Measurements from ENCODE around the gene NCKAP5.

Gene NCKAP5

DNA sequence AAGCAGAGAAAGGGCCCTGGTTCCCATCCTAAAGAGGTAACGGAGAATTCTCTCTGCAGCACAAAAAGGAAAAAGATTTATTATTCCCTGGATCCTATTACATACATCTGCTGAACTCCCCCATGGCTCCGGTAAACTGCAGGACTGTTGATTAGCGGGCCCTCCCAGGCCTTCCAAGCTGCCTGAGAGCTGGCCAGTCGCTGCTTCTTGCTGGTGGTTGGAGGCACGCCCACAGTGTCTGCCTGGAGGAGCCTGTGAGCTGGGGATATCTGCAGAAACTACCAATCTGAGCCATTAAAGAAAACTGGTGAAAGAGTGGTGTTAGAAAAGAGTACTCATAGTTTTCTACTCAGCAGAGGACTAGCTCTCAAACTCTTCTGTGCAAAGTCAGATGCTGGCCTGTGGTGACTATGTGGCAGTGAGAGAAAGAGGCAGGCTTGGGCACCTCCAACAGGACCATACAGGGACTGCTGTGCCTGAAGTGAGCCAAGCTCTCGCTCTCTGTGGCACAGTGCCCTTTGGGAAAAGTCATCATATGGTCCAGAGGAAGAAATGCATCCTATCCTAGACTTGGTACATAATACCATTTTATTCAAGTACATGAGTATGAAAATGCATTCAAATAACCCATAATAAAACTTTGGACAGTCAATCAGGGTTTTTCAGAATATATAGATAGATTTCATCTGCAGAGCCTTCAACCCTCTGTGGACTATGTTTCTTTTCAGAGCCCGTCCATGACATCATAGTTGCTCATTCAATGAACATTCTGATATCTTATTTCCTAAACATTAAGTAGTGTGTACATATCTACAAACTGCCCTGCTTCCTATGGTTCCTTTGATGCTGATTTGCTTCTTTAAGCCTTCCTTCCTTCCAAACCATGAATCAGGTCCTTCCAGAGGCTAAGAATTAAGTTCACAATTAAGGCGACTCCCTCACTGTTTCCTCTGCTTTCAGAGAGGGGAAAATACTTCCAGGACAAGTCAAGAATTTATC is 656.2 kb downstream of the NCKAP5 start:
- in situ Hi-C loops (cut with MboI; ENCODE audit: low pct_unique_long_range_greater_than_20kb, low sequenced_read_pairs, unreplicated experiment), result no loop called here
- TF ChIP-seq, protein P1, sequence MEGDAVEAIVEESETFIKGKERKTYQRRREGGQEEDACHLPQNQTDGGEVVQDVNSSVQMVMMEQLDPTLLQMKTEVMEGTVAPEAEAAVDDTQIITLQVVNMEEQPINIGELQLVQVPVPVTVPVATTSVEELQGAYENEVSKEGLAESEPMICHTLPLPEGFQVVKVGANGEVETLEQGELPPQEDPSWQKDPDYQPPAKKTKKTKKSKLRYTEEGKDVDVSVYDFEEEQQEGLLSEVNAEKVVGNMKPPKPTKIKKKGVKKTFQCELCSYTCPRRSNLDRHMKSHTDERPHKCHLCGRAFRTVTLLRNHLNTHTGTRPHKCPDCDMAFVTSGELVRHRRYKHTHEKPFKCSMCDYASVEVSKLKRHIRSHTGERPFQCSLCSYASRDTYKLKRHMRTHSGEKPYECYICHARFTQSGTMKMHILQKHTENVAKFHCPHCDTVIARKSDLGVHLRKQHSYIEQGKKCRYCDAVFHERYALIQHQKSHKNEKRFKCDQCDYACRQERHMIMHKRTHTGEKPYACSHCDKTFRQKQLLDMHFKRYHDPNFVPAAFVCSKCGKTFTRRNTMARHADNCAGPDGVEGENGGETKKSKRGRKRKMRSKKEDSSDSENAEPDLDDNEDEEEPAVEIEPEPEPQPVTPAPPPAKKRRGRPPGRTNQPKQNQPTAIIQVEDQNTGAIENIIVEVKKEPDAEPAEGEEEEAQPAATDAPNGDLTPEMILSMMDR (IDR thresholded peaks at IDR 0.05; ENCODE audit: extremely low read depth, insufficient read depth, missing control alignments), result no peak
- no peak for DNase-seq (ENCODE audit: low spot score)

DNA sequence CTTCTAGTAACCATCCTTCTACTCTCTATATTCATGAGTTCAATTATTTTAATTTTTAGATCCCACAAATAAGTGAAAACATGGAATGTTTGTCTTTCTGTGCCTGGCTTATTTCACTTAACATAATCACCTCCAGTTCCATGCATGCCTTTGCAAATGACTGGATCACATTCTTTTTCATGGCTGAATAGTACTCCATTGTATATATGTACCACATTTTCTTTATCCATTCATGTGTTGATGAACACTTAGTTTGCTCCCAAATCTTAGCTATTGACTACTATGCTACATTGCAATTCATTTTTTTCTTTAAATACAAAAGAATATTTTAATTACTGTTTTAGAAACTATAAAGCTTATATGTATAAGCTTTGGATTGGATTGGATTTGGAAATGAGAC is 657.8 kb downstream of the NCKAP5 start:
- in situ Hi-C loops (cut with MboI; ENCODE audit: low pct_unique_long_range_greater_than_20kb, low sequenced_read_pairs, unreplicated experiment), result no loop called here
- no peak for DNase-seq (ENCODE audit: low spot score)
- TF ChIP-seq, protein P1 (IDR thresholded peaks at IDR 0.05; ENCODE audit: extremely low read depth, insufficient read depth, missing control alignments), result no peak

- TF ChIP-seq, protein P1 (IDR thresholded peaks at IDR 0.05; ENCODE audit: extremely low read depth, insufficient read depth, missing control alignments), result no peak
- DNase-seq (ENCODE audit: low spot score), result no peak
- in situ Hi-C loops (cut with MboI; ENCODE audit: low pct_unique_long_range_greater_than_20kb, low sequenced_read_pairs, unreplicated experiment), result no loop called here
These were observed 658.8 kb downstream of the NCKAP5 start for GRCh38 chr2:132909427-132909826.

DNA sequence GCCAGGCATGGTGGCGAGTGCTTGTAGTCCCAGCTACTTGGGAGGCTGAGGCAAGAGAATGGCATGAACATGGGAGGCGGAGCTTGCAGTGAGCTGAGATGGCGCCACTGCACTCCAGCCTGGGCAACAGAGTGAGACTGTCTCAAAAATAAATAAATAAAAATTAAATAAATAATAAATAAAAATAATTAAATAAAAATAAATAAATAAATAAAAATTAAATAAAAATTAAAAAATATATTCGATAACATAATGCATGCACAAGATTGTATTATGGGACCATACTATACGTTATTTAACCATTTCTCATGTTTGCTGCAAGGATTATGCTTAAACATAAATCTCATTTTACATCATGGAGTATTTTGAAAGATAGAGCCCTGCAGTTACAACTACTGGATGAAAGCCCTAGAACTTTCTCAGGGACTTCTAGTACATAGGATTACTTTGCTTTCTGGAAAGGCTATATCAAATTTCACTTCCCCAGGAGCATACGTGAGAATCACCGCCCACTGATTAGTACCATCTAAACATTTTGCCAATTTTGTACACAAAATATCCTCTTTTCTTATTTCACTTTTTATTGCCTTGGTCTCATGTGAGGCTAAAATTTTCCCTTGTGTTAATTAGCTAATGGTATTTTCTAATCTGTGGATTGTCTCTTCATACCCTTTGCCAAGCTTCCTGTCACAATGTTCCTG is 664.0 kb downstream of the NCKAP5 start:
- in situ Hi-C loops (cut with MboI; ENCODE audit: low pct_unique_long_range_greater_than_20kb, low sequenced_read_pairs, unreplicated experiment), result no loop called here
- no peak for DNase-seq (ENCODE audit: low spot score)
- TF ChIP-seq, protein P1 (IDR thresholded peaks at IDR 0.05; ENCODE audit: extremely low read depth, insufficient read depth, missing control alignments), result no peak

DNA sequence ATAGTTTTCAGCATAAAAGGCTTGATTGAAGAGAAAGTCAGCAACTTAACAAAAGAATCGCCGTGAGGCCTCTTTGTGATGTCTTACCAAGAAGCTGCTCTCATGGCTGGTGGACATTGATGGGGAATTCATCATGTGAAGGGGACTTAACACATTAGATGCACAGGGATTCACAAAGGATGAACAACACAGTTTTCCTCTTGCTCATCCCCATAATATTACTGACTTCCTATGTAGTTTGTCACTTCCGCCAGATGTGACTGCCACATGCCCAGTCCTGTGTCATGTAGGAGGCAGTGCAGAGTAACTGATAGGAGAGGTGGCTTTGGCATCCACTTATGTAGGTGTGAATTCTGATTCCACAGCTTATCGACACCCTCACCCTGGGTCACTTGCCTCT is 665.6 kb downstream of the NCKAP5 start:
- TF ChIP-seq, protein P1 (IDR thresholded peaks at IDR 0.05; ENCODE audit: extremely low read depth, insufficient read depth, missing control alignments), result no peak
- no peak for DNase-seq (ENCODE audit: low spot score)
- in situ Hi-C loops (cut with MboI; ENCODE audit: low pct_unique_long_range_greater_than_20kb, low sequenced_read_pairs, unreplicated experiment), result no loop called here

DNA sequence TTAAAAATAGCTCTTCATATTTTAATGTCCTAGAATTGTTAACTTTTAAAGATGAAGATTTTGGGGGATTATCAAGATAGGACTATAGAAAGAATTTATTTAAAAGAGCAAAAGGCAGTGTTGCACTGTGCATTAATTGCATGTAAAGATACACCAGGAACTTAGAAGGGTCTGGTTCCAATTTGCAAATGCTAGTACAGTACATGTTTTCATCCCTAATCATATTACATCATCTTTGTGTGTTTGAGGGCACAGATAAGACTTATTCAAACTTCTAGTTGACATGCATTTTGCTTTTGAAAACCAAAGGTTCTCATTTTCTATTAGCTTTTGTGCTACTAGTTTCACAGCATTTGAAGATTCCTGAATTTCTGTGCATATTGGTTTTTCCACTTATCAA is 666.6 kb downstream of the NCKAP5 start:
- TF ChIP-seq, protein P1 (IDR thresholded peaks at IDR 0.05; ENCODE audit: extremely low read depth, insufficient read depth, missing control alignments), result no peak
- in situ Hi-C loops (cut with MboI; ENCODE audit: low pct_unique_long_range_greater_than_20kb, low sequenced_read_pairs, unreplicated experiment), result no loop called here
- DNase-seq (ENCODE audit: low spot score), result no peak
